NT2/D1 (cell line): Measurements from ENCODE around the gene PRM3.

Source experiments
- YY1 ChIP-seq: IDR thresholded peaks from 2 replicates; pipeline ENCODE4 v1.6.1; 2011; ENCODE audit not compliant: insufficient read length, insufficient read depth
- ZNF274 ChIP-seq: IDR thresholded peaks from 2 replicates; pipeline ENCODE4 v1.6.1; 2011; ENCODE audit warnings: mild to moderate bottlenecking, low read depth, low read length

- no peak for TF ChIP-seq YY1
- no peak for TF ChIP-seq ZNF274
These were observed 49.1 kb downstream of the PRM3 start for GRCh38 chr16:11224096-11224893.
